ENCODE measurements around the gene DLGAP4. TPM values are rescaled to one million over a fixed set of nuclear protein-coding genes. Genes with fewer than 3 reads are reported as not detected.

DLGAP4 gene
- total RNA-seq, 2 donors from 2014 or later, result 33.9 to 45.4 TPM

DNA sequence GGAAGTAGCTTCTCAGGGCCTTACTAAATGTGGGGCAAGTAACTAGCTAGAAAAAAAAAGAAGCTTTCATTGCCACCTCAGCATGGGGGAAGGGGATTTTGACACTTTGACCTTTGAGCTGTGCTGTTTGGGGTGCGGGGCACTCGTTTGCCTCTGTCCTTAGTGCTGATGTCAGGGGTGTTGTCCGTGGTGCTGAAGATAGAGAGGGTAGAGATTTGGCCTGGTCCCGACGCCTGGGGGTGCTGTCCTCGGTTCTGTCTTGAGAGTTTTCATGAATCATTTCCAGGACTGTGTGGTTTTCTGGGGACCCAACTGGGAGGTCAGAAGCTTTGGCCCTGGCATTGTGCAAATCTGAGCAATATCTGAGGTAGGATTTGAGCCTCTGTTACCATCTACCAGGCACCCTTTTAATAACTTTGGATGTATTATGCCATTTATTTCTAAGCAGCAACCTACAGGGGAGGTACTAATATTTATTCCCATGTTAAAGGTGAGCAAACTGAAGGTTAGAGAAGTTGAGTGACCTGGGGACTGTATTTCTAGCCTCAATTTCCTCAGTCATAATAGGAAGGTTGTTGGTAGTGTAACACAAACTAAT lies 78.0 kb downstream of the DLGAP4 start:
- DNase-seq (peak in 1 of 3 donors; percentile 23), ATAC-seq (peak; percentile 50)
- Mint-ChIP-seq H3K4me1 (peaks cover 2% of the 10 kb centered on the region), H3K27ac (no peak overlapping the region), H3K36me3 (ENCODE audit: low read depth) (peaks cover 3% of the 10 kb centered on the region), H3K4me3 (no peak overlapping the region), H3K27me3 (peaks cover 44% of the 10 kb centered on the region)
- H3K9me3 ChIP-seq (ENCODE audit: control insufficient read depth, low read length, poor library complexity, severe bottlenecking), result no peaks in the 10 kb centered on the region

DNA sequence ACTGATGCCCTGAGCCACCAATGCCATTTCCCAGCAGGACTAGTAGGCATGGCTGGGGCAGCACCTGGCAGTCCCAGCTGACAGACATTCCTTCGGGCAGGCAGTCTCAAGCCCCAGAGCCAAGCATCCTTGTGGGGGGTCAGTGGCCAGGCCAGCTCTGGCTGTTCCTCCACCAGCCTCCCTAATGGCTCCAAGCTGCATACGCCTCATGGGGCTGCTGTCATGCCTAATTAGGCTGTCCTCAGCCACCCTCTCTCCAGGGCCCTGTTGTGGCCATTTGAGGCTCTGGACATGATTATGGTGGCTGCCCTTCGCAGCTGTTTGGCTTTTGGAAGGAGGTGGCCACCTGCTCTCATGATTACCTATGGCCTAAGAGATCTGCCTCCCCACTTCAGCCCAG lies 79.4 kb downstream of the DLGAP4 start:
- Mint-ChIP-seq H3K27me3 (peaks cover 45% of the 10 kb centered on the region), H3K27ac (no peak overlapping the region), H3K4me1 (peaks cover 2% of the 10 kb centered on the region), H3K4me3 (no peak overlapping the region), H3K36me3 (ENCODE audit: low read depth) (peaks cover 3% of the 10 kb centered on the region)
- ATAC-seq (no peak), DNase-seq (no peak)
- no peaks in the 10 kb centered on the region for H3K9me3 ChIP-seq (ENCODE audit: control insufficient read depth, low read length, poor library complexity, severe bottlenecking)

DNA sequence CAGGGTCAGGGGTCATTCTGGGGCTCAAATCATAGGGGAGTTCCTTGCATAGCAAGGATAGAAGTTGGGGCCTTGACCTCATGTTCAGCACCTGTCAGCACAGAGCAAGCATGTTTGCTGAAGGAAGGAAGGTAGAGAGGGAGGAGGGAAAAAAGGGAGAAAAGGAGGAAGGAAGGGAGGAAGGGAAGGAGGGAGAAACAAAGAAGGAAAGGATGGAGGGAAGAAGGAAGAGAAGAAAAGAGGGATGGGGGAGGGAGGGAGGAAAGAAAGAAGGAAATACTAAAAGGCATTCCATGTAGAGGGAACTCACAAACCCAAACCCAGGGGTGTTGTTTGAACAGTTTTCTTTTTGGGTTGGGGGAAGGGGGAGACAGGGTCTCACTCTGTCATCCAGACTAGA lies 80.1 kb downstream of the DLGAP4 start:
- ATAC-seq, result no peak

DNA sequence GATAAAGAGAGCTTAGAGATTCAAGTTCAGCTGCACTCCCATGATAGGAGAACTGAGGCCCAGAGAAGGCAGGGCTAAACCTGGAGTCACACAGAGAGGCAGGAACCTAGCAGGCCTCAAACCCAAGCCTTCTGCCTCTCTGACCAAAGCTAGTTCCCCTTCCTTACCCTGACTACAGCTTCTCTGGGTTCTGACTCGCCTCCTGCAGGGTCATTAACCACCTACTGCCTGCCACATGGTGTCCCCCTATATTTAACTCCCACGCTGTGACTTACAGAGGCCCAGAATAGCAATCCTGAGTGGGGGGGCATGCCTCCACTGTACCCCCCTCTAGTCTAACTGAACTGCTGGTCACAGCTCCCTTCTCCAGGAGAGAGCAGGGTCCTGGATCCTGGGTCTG lies 84.1 kb downstream of the DLGAP4 start:
- ATAC-seq (no peak), DNase-seq (no peak)
- Mint-ChIP-seq H3K27me3 (peaks cover 64% of the 10 kb centered on the region), H3K27ac (no peak overlapping the region), H3K4me1 (peaks cover 8% of the 10 kb centered on the region), H3K36me3 (ENCODE audit: low read depth) (peaks cover 7% of the 10 kb centered on the region), H3K4me3 (no peak overlapping the region)
- H3K9me3 ChIP-seq (ENCODE audit: control insufficient read depth, low read length, poor library complexity, severe bottlenecking), result no peaks in the 10 kb centered on the region

More for the DNA sequence above, 80.1 kb downstream of the DLGAP4 start:
- Mint-ChIP-seq H3K27ac (no peak overlapping the region), H3K36me3 (ENCODE audit: low read depth) (peaks cover 4% of the 10 kb centered on the region), H3K27me3 (peaks cover 52% of the 10 kb centered on the region), H3K4me3 (no peak overlapping the region), H3K4me1 (peaks cover 2% of the 10 kb centered on the region)
- no peaks in the 10 kb centered on the region for H3K9me3 ChIP-seq (ENCODE audit: control insufficient read depth, low read length, poor library complexity, severe bottlenecking)
- DNase-seq, result no peak

DNA sequence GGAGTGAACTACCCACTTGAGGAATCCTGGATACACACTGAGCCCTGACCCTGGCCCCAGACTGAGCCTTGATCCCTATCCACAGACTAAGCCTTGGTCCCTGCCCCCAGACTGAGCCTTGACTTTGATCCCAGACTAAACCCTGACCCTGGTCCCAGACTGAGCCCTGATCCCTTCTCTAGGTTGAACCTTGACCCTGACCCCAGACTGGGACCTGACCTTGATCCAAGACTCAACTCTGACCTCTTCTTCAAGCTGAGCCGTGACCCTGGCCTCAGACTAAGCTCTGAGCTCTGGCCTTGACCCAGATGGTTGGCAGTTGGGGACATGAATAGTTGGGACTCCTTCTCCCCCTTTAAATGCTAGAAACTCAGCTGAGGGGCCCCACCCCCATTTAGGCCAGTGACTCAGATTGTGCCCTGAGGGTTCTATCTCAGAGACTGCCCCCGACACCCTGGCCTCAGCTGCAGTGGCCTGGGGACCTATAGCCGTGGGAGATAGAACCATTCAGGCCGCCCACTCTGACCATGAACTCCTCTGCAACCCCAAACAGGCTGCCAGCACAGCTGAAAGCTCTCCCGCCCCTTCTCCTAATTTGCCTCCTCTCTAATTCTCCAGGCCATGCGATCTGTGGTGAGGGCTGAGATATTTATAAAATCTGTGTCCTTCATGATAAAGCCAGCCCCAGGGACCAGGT lies 84.7 kb downstream of the DLGAP4 start:
- Mint-ChIP-seq H3K36me3 (ENCODE audit: low read depth) (peaks cover 7% of the 10 kb centered on the region), H3K4me3 (no peak overlapping the region), H3K4me1 (peaks cover 8% of the 10 kb centered on the region), H3K27ac (no peak overlapping the region), H3K27me3 (peaks cover 59% of the 10 kb centered on the region)
- H3K9me3 ChIP-seq (ENCODE audit: control insufficient read depth, low read length, poor library complexity, severe bottlenecking), result no peaks in the 10 kb centered on the region
- ATAC-seq, result no peak
- DNase-seq, result no peak

DNA sequence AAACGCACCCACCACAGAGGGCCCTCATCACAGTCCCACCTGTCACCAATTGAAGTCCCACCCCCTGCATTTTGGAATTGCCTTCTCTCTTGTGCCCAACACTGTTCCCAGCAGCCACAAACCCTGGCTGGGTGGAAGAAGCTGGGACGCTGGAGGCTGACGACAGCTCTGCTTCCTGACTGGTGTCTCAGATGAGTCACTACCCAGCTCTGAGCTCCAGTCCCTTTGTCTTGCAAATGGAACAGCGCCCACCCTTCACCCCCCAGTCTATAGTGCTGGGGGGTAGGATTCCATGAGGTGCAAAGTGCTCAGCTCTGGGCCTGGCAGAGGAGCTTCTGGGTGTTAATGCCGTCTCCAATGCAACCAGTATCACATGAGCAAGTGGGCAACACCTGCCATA lies 85.3 kb downstream of the DLGAP4 start:
- Mint-ChIP-seq H3K4me1 (peaks cover 10% of the 10 kb centered on the region), H3K27ac (no peak overlapping the region), H3K27me3 (peaks cover 55% of the 10 kb centered on the region), H3K36me3 (ENCODE audit: low read depth) (peaks cover 5% of the 10 kb centered on the region), H3K4me3 (no peak overlapping the region)
- ATAC-seq (no peak), DNase-seq (no peak)
- H3K9me3 ChIP-seq (ENCODE audit: control insufficient read depth, low read length, poor library complexity, severe bottlenecking), result no peaks in the 10 kb centered on the region

DNA sequence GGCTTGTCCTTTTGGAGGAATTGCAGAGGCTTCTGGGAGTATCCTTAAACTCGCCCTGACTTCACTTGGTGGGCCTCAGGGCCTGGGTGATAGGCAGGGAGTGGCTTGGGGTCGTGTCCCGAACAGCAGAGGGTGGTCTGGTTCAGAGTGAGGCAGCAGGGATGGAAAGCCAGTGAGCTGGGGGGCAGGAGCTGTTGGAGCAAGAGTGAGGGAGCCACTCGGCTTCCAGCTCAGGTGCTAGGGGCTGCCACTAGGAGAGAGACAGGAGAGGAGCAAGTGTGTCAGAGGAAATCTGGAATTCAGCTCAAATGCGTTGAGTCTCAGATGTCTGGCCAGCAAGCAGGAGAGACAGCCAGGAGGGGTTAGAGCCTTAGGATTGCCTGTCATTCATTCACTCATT lies 85.8 kb downstream of the DLGAP4 start:
- Mint-ChIP-seq H3K4me3 (no peak overlapping the region), H3K27me3 (peaks cover 53% of the 10 kb centered on the region), H3K36me3 (ENCODE audit: low read depth) (peaks cover 5% of the 10 kb centered on the region), H3K27ac (no peak overlapping the region), H3K4me1 (peaks cover 10% of the 10 kb centered on the region)
- DNase-seq (no peak), ATAC-seq (no peak)
- no peaks in the 10 kb centered on the region for H3K9me3 ChIP-seq (ENCODE audit: control insufficient read depth, low read length, poor library complexity, severe bottlenecking)

DNA sequence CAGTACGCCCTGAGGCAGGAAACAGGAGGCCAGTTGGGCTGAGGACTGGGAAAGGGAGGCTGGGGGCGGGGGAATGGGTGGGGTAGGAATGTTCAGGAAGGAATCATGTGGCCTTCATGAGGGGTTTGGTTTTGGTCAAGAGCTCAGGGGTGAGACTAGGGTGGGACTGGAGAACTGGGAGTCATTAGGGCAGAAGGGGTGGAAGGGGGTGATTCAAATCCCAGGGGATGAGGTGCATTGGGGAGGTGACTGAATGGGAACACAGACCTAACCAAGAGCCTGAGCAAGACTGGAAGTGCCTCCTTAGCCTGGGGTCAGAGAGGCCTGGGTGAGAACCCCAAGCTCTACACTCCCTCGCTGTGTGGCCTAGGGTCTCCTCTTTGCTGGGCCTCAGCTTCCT lies 86.8 kb downstream of the DLGAP4 start:
- H3K9me3 ChIP-seq (ENCODE audit: control insufficient read depth, low read length, poor library complexity, severe bottlenecking), result no peaks in the 10 kb centered on the region
- Mint-ChIP-seq H3K27ac (no peak overlapping the region), H3K36me3 (ENCODE audit: low read depth) (peaks cover 5% of the 10 kb centered on the region), H3K4me1 (peaks cover 10% of the 10 kb centered on the region), H3K4me3 (no peak overlapping the region), H3K27me3 (peaks cover 53% of the 10 kb centered on the region)
- DNase-seq (no peak), ATAC-seq (no peak)

DNA sequence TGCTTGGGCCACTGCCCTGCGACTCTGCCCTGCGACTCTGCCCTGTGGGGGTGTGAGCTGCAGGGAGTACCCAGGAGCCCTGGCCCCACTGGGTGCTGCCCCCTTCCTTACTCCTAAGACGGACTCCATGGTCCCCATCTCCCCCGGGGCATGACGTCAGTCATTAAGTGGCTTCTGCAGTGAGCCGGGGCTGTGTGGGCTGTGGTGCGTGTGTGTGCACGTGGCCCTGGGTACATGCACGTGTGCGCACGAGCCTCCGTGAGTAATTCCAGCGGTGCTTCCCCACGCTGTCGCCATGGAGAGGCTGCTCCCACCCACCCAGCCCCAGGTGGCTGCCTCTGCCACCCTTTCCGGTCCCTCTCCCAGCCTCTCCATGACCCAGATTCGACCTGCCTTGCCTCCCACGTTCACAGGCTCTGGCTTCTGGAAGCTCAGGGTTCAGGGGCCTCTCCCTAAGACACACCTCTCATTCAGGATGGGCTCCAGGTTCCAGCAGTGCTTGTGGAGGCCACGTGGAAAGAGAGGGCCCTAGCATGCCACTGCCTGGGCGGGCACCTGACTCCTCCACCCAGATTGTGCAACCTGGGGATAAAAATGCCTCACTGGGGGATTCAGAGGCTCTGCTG lies 88.3 kb downstream of the DLGAP4 start:
- Mint-ChIP-seq H3K4me1 (peaks cover 10% of the 10 kb centered on the region), H3K36me3 (ENCODE audit: low read depth) (peaks cover 5% of the 10 kb centered on the region), H3K27ac (no peak overlapping the region), H3K4me3 (no peak overlapping the region), H3K27me3 (peaks cover 65% of the 10 kb centered on the region)
- H3K9me3 ChIP-seq (ENCODE audit: control insufficient read depth, low read length, poor library complexity, severe bottlenecking), result no peaks in the 10 kb centered on the region
- ATAC-seq, result no peak
- no peak for DNase-seq

DNA sequence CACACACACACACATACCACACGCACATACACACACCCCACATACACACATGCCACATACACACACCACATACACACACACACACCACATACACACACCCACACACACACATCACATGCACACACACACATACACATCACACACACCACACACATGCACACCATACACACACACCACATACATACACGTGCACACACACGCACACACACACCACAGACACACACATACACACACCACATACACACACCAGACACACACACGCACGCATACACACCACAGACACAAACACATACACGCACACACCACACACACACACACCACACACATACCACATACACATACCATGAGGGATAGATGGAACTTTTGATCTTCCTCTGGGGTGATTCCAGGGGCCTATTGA lies 90.2 kb downstream of the DLGAP4 start:
- ATAC-seq (no peak), DNase-seq (no peak)
- H3K4me3 Mint-ChIP-seq, result no peak overlapping the region
- H3K36me3 Mint-ChIP-seq (ENCODE audit: low read depth), result peaks cover 2% of the 10 kb centered on the region
- H3K4me1 Mint-ChIP-seq, result peaks cover 10% of the 10 kb centered on the region
- peaks cover 65% of the 10 kb centered on the region for H3K27me3 Mint-ChIP-seq
- no peaks in the 10 kb centered on the region for H3K9me3 ChIP-seq (ENCODE audit: control insufficient read depth, low read length, poor library complexity, severe bottlenecking)
- H3K27ac Mint-ChIP-seq, result no peak overlapping the region

DNA sequence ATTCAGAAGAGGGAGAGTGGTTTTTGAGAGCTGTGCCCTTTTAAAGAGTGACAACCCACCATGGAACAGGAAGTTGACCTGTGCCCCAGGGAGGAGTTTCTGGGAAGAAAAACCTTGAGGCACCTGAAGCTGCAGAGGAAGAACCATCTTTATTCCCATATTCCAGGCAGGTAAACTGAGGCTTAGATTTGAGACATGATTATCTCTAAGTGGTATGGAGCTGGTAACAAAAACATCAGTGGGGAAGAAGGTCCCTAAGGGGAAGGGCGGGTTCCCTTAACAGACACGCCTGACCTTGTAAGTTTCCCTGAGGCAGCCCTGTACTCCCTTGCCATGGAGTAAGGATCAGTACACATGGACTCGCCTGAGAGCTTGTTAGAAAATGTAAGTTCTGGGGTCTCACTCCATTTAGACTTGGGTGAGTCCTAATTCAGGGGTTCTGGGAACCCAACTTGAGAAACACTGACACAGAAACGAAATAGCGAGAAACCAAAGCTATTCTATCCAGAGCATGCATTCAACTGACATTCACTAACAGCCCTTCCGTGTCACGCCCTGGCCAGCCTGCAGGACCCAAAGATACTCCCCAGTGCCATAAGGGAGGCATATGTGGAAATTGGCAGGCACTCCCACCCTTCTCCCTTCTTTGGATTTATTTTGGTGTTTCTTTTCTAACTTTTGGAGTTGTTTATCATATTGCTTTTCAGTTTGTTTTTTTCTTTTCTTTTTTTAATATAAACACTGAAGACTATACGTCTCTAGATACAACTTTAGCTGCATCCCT lies 90.9 kb downstream of the DLGAP4 start:
- H3K4me3 Mint-ChIP-seq, result no peak overlapping the region
- H3K27me3 Mint-ChIP-seq, result peaks cover 65% of the 10 kb centered on the region
- DNase-seq (no peak), ATAC-seq (no peak)
- peaks cover 10% of the 10 kb centered on the region for H3K4me1 Mint-ChIP-seq
- H3K9me3 ChIP-seq (ENCODE audit: control insufficient read depth, low read length, poor library complexity, severe bottlenecking), result no peaks in the 10 kb centered on the region
- H3K27ac Mint-ChIP-seq, result no peak overlapping the region
- H3K36me3 Mint-ChIP-seq (ENCODE audit: low read depth), result peaks cover 6% of the 10 kb centered on the region

DNA sequence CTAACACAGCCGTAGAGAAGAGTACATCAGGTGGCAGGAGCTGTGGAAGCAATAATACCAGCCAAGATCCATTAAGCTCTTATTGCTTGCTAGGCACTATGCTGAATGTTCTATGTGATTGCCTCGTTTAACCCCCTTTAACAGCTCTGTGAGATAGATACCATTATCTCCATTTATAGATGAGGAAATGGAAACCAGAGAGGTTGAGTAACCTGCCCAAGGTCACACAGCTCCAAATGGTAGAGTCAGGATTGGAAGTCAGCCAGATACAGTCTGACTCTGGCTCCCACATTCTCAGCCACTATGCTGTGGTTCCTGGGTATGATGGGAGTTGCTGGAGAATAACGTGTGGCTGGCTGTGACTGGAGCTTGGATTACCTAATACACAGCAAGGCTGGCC lies 92.4 kb downstream of the DLGAP4 start:
- ATAC-seq (no peak), DNase-seq (no peak)
- Mint-ChIP-seq H3K27me3 (peaks cover 65% of the 10 kb centered on the region), H3K27ac (no peak overlapping the region), H3K36me3 (ENCODE audit: low read depth) (peaks cover 6% of the 10 kb centered on the region), H3K4me3 (no peak overlapping the region), H3K4me1 (peaks cover 10% of the 10 kb centered on the region)
- no peaks in the 10 kb centered on the region for H3K9me3 ChIP-seq (ENCODE audit: control insufficient read depth, low read length, poor library complexity, severe bottlenecking)
